OCI-LY7 (cell line): ENCODE results near the gene TECPR2.

Experiments used
- EZH2phosphoT487 ChIP-seq: fragments of 200-600 bp; sonication (generic); IDR thresholded peaks from 2 replicates; pipeline ENCODE4 v1.6.1; 2018; ENCODE audit warnings: low read depth, borderline replicate concordance, mild to moderate bottlenecking, mixed run types, antibody characterized with exemption, low read length, moderate library complexity, mixed read lengths
- TF ChIP-seq, protein P1 (sequence below): fragments of 200-600 bp; sonication (generic); conservative IDR thresholded peaks from 2 replicates; pipeline ENCODE4 v1.5.1; 2014; ENCODE audit warnings: mild to moderate bottlenecking, antibody characterized with exemption, low read length, moderate library complexity, mixed read lengths

DNA sequence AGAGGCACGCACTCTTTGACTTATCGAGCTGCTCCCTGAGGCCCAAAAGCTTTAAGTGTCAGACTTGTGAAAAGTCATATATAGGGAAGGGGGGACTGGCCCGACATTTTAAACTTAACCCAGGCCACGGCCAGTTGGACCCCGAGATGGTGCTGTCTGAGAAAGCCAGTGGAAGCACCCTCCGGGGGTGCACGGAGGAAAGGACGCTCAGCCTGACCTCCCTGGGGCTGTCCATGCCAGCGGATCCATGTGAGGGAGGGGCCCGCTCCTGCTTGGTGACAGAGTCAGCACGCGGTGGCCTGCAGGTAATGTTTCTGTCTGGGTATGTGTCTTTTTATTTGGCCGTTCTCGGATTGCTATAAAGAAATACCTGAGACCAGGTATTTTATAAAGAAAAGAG lies 36.2 kb upstream of the TECPR2 start:
- TF ChIP-seq, protein P1, sequence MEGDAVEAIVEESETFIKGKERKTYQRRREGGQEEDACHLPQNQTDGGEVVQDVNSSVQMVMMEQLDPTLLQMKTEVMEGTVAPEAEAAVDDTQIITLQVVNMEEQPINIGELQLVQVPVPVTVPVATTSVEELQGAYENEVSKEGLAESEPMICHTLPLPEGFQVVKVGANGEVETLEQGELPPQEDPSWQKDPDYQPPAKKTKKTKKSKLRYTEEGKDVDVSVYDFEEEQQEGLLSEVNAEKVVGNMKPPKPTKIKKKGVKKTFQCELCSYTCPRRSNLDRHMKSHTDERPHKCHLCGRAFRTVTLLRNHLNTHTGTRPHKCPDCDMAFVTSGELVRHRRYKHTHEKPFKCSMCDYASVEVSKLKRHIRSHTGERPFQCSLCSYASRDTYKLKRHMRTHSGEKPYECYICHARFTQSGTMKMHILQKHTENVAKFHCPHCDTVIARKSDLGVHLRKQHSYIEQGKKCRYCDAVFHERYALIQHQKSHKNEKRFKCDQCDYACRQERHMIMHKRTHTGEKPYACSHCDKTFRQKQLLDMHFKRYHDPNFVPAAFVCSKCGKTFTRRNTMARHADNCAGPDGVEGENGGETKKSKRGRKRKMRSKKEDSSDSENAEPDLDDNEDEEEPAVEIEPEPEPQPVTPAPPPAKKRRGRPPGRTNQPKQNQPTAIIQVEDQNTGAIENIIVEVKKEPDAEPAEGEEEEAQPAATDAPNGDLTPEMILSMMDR = no peak
- no peak for TF ChIP-seq EZH2phosphoT487
